Anterior cingulate cortex (tissue), 58 donors: ENCODE measurements around the gene SOX15.

Source experiments
- DNase-seq, 58 donors: peaks; one replicate each; lab custom pipeline; 2025; lab: John Stamatoyannopoulos, UW

The SOX15 gene

DNA sequence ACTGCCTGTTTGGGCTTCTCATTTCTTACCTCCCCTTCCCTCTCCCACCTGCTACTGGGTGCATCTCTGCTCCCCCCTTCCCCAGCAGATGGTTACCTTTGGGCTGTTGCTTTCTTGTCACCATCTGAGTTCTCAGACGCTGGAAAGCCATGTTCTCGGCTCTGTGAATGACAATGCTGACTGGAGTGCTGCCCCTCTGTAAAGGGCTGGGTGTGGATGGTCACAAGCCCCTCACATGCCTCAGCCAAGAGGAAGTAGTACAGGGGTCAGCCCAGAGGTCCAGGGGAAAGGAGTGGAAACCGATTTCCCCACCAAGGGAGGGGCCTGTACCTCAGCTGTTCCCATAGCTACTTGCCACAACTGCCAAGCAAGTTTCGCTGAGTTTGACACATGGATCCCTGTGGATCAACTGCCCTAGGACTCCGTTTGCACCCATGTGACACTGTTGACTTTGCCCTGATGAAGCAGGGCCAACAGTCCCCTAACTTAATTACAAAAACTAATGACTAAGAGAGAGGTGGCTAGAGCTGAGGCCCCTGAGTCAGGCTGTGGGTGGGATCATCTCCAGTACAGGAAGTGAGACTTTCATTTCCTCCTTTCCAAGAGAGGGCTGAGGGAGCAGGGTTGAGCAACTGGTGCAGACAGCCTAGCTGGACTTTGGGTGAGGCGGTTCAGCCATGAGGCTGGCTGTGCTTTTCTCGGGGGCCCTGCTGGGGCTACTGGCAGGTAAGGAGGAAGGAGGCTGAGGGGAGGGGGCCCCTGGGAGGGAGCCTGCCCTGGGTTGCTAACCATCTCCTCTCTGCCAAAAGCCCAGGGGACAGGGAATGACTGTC, 10.7 kb downstream of the SOX15 start, which contains the start of gene CD68:
Gene CD68 (plus strand): TSS at position 638 of the 833 bp plus-strand sequence. CDS start 40 bp downstream, at position 678.
- peak in 17 of 58 donors; percentile 9 to 75 (median 55) for DNase-seq

- DNase-seq: no peak
These were observed 12.3 kb downstream of the SOX15 start for GRCh38 chr17:7577327-7578199.

DNA sequence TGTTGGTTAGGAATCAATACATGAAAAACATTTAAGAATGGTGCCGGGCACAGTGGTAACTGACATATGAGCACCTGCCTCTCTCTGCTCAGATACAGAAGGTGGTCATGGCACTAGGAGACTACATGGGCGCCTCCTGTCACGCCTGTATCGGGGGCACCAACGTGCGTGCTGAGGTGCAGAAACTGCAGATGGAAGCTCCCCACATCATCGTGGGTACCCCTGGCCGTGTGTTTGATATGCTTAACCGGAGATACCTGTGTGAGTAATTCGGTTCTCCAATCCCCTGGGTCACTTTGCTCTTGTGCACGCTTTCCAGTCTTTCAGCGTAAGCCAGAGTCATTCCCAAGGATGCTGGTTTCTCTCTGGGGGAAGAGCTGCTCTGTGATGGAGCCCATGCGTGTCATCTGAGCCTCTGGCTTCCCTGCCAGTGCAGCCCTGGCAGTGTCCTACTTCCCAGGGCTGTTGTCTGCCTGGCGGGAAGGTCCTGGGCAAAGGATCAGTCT, 13.4 kb downstream of the SOX15 start:
- peak in 1 of 58 donors; percentile 23 for DNase-seq

DNA sequence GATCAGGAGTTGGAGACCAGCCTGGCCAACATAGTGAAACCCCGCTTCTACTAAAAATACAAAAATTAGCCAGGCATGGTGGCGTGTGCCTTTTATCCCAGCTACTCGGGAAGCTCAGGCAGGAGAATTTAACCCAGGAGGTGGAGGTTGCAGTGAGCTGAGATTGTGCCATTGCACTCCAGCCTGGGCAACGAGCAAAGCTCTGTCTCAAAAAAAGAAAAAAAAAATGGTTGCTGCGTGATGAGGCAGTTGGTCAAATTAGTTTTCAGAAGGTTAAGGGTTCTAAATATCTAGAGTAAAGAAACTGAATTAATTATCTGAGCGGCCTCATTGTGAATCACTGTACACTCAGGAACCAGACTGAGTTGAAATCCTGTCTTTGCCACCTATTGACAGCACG, 13.9 kb downstream of the SOX15 start:
- no peak for DNase-seq

DNA sequence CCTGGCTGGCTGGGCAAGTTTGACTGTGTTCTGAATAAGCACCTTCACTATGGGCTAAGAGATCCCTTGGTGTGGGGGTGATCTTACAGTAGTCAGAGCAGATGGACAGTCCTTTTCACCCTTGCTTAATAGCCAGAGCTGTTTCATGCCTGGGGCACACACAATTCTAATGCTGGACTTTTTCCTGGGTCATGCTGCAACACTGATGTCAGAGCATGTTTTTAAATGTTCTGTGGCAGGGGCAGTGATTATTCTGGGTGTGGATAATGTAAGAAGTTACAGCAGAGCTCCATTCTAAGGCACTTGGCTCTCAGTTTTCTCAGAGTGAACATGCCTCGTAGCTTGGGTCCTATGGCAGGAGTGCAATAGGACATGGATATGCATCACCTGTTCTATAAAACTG, 14.4 kb downstream of the SOX15 start:
- DNase-seq: no peak

- no peak for DNase-seq
These were observed 15.5 kb downstream of the SOX15 start for GRCh38 chr17:7574176-7574953.

DNA sequence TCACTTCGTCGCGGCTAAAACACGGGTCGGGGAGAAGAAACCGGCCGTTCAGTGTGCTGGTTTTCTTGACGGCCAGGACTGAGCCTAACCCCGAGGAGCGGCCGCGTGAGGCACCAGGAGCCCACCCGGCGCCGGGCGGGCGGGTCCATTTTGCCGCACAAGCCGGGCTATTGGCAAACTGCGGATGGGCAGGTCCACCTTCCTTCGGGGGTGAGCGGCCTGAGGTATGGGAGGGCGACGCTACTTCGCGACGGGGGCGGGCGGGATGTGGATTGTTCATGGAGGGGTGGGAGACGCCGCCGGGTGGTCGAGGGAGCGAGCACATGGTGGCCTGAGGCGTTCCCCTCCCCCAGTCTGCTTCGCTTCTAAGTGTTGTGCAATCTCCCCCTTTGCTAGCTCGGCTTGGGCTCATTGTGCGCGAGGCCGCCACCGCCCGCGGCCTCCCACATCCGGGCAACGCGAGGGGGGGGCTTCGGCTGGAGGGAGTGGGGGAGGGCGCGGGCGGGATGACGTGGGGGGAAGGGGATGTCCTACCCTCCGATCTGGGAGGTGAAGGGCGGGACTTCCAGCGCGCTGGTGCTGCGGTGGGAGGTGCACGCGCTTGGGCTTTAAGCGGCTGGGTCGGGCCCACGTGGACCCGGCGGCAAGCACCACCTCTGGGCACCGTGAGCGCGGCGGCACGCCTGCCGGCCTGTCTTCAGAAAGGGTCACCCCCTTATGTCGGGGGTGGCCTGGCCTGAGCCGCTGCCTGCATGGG, 16.4 kb downstream of the SOX15 start:
- DNase-seq: peak in 56 of 58 donors; percentile 44 to 92 (median 84)

- DNase-seq: peak; percentile 88 to 100 (median 100)
These were observed 17.1 kb downstream of the SOX15 start for GRCh38 chr17:7572588-7573323.

- DNase-seq: no peak
These were observed 17.6 kb downstream of the SOX15 start for GRCh38 chr17:7572338-7572587.

GRCh38 chr17:7570351-7570750, 19.5 kb downstream of the SOX15 start:
- no peak for DNase-seq

DNA sequence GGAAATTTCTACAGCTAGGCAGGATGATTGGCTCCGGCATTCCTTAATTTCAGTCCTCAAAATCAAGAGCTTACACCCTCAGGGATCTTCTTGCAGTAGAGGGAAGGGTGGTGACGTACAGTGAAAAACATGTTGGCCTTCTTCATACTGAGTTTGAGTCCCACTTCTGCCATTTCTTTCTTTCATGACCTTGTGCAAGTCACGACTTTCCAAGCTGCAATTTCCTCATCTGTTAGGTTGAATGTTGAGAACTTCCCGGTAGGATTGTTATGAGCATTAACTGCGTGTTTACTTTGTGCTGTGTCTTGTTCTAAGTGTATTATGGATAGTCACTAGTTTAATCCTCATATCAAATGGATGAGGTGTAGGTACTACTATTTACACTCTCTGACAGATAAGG, 20.3 kb downstream of the SOX15 start:
- no peak for DNase-seq

DNA sequence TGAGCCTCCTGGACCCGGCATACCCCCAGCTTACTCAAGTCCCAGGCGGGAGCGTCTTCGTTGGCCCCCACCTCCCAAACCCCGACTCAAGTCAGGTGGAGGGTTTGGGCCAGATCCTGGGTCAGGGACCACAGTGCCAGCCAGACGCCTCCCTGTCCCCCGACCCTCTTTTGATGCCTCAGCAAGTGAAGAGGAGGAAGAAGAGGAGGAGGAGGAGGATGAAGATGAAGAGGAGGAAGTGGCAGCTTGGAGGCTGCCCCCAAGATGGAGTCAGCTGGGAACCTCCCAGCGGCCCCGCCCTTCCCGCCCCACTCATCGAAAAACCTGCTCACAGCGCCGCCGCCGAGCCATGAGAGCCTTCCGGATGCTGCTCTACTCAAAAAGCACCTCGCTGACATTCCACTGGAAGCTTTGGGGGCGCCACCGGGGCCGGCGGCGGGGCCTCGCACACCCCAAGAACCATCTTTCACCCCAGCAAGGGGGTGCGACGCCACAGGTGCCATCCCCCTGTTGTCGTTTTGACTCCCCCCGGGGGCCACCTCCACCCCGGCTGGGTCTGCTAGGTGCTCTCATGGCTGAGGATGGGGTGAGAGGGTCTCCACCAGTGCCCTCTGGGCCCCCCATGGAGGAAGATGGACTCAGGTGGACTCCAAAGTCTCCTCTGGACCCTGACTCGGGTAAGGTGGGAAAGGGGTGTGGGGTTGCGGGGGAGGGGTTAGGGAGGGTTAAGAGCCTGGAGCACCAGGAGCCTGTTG, 26.6 kb downstream of the SOX15 start:
- no peak for DNase-seq

GRCh38 chr17:7562208-7562605, 27.7 kb downstream of the SOX15 start:
- no peak for DNase-seq

DNA sequence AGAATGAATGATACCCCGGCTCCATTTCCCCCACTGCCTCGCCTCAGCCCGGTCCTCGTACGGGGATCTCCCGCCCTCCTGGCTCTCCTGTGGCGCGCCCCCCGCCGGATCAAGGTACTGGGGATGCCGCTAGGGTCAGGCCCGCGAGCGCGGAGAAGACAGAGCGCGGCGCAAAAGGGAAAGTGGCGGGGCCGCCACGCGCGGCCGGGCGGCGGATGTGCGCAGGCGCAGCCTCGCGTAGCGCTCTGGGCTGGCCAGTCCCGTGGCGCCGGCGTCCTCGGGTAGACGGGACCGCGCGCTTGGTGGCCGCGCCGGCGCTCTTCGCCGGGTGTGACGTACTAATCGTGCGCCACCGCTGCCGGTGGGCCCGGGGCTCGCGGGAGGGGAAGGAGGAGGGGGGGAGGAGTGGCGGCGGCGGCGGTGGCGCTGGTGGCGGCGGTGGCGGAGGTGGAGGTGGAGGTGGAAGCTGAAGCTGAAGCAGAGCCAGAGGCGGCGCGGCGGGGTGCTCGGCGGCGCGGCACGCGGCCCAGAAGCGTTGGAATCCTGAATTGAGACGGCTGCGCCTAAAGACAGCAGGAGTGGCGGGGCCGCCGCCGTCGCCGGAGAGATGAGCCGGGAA, 28.2 kb downstream of the SOX15 start, which contains the start of gene SENP3:
Gene SENP3 (plus strand): TSS at position 331 of the 619 bp plus-strand sequence. CDS start 1,158 bp downstream, outside the sequence.
- peak in 55 of 58 donors; percentile 28 to 92 (median 83) for DNase-seq

- peak in 54 of 58 donors; percentile 31 to 92 (median 79) for DNase-seq
These were observed 28.8 kb downstream of the SOX15 start for GRCh38 chr17:7561028-7561575.

DNA sequence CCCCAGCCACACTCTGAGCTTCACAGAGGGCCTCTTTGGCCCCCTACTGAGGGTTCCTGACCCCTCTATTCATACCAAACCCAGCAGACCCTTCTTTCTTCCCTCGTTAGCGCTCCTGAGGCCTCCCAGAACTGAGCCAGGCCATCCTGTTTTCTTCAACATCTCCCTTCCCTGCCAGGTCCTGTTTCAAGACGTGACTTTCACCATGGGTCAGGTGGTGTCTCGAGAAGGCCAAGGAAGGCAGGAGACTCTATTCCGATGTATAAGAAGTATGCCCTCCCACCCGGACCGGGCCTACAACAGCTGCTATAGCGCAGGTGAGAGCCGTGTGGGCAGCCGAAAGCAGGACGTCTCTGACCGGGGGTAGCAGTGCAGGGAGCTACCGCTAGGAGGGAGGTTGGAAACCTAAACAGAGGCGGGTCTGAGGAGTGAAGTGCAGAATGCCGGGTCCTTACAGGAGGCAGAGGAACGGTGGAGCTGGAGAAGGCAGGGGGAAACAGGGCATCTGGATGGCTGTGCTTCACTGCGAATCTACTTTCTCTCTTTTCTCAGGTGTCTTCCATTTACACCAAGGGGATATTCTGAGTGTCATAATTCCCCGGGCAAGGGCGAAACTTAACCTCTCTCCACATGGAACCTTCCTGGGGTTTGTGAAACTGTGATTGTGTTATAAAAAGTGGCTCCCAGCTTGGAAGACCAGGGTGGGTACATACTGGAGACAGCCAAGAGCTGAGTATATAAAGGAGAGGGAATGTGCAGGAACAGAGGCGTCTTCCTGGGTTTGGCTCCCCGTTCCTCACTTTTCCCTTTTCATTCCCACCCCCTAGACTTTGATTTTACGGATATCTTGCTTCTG, 29.5 kb downstream of the SOX15 start:
- DNase-seq: peak in 13 of 58 donors; percentile 16 to 48 (median 30)
